Globus pallidus (tissue), 1 donor: ENCODE results near the gene PFDN5.
"Not testable (repeated sequence)": the region's sequence is repeated elsewhere in the genome, so short reads cannot be mapped to it uniquely, and the experiment has no call there.

Source experiments
- DNase-seq: peaks from one replicate; pipeline ENCODE4 v3.0.0-alpha.2; 2015; ENCODE audit warnings: low spot score

The PFDN5 gene

DNA sequence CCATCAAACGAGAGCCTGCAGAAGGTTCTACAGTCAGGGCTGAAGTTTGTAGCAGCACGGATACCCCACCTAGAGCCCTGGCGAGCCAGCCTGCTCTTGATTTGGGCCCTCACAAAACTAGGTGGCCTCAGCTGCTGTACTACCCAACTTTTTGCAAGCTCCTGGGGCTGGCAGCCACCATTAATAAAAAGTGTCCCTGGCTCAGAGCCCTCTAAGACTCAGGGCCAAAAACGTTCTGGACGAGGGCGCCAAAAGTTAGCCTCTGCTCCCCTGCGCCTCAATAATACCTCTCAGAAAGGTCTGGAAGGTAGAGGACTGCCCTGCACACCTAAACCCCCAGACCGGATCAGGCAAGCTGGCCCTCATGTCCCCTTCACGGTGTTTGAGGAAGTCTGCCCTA, 8.9 kb upstream of the PFDN5 start:
- DNase-seq, result no peak

DNA sequence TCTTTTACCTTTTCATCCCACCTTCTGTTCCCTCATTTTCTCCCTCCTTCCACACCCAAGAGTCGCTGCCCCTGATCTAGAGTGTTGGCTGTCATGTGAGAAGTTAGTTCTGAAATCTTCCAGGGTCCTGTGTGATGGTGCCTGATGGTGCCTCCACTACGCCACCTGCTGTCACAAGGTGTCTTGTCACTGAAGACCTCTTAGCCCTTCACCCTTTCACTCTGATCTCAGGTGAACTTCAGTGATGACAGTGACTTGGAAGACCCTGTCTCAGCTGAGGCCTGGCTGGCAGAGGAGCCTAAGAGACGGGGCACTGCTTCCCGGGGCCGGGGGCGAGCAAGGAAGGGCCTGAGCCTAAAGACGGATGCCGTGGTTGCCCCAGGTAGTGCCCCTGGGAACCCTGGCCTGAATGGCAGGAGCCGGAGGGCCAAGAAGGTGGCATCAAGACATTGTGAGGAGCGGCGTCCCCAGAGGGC, 7.6 kb upstream of the PFDN5 start:
- DNase-seq, result peak; percentile 48

GRCh38 chr12:53288322-53288721, 7.0 kb upstream of the PFDN5 start:
- no peak for DNase-seq

DNA sequence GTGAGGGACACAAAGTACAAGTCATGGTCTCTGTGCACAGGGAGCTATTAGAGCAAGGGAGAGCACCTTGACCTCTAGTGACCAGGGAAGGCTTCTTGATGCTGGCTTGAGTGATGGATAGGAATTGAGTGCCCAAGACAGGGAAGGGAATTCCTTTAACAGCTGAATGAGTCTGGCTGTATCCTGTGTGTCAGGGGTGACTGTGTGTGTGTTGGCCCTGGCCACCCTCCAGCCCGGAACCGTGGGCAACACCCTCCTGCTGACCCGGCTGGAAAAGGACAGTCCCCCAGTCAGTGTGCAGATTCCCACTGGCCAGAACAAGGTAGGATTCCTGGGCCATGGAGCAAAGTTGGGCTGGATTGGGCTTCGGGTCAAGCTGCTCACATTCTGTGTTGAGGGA, 5.5 kb upstream of the PFDN5 start:
- no peak for DNase-seq

DNA sequence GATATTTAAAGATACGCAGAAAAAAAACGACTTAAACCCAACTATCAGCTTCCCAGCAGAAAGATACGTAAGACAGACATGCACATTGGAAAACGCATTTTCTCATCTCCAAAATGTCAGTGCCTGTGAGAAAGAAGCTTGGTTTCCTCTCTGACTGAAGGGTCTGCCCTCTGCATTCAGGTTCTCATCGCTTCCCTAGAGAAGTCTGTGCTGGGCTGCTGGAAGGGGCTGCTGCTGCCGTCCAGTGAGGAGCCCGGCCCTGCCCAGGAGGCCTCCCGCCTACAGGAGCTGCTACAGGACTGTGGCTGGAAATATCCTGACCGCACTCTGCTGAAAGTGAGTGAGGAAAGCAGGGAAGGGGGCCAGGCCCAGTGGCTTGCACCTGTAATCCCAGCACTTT, 4.7 kb upstream of the PFDN5 start:
- no peak for DNase-seq

DNA sequence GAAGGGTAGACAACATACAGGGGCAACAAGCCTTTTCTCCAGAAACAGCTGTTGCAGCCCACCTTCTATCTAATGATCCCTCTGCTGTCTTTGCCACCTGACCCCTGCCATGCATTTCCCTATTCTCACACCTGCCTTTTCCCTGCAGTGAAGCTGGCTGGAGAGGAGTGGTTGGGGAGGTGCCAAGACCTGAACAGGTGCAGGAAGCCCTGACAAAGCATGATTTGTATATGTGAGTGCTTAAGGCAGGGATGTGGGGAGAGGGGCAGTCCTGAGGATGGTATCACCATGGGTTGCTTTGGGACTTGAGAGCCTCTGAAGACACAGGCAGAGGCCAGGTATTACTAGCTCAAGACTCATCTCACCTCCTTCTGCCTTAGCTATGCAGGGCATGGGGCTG, 2.9 kb upstream of the PFDN5 start:
- no peak for DNase-seq

- no peak for DNase-seq
These were observed 513 bp downstream of the PFDN5 start for GRCh38 chr12:53295891-53296219.

GRCh38 chr12:53297106-53297505, 1.8 kb downstream of the PFDN5 start:
- not testable (repeated sequence) for DNase-seq

- no peak for DNase-seq
These were observed 2.8 kb downstream of the PFDN5 start for GRCh38 chr12:53298164-53298563.

DNA sequence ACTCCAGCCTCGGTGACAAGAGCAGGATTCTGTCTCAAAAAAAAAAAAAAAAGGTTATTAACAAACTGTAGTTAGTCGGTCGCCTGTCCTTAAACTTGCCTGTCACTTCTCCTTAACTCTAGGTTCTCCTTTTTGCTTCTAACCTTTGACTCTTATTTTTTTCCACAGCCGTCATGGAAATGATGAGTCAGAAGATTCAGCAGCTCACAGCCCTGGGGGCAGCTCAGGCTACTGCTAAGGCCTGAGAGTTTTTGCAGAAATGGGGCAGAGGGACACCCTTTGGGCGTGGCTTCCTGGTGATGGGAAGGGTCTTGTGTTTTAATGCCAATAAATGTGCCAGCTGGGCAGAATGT, 3.7 kb downstream of the PFDN5 start:
- peak; percentile 24 for DNase-seq

DNA sequence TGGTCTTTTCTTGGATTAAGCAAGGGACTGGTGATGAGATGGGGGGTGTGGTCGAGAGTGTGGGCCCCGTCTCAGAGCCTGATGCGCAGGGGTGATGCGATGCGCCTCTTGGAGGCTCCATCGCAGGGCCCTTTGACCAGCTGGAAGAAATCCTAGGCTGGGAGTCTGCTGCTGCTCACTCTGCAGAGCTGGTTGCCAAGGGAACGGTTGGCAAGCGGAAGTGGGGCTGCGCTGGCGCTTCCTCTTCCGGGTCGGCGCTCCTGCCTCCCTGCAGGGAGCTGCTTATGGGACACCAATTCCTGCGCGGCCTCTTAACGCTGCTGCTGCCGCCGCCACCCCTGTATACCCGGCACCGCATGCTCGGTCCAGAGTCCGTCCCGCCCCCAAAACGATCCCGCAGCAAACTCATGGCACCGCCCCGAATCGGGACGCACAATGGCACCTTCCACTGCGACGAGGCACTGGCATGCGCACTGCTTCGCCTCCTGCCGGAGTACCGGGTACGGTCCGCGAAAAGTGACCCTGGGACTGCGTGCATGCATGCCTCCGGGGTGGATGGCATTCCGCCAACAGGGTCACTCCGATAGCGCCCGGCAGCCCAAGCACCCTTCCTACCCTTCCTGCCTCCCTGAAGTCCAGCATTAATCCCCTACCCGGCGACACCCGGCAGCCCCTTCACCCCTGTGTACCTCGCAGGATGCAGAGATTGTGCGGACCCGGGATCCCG, 4.3 kb downstream of the PFDN5 start, which contains the start of gene MYG1:
TSS of gene MYG1 (plus strand) at position 242 of the 727 bp plus-strand sequence. CDS start at position 285, 43 bp downstream.
- peak; percentile 88 for DNase-seq

GRCh38 chr12:53300187-53300586, 4.8 kb downstream of the PFDN5 start:
- DNase-seq, result no peak

DNA sequence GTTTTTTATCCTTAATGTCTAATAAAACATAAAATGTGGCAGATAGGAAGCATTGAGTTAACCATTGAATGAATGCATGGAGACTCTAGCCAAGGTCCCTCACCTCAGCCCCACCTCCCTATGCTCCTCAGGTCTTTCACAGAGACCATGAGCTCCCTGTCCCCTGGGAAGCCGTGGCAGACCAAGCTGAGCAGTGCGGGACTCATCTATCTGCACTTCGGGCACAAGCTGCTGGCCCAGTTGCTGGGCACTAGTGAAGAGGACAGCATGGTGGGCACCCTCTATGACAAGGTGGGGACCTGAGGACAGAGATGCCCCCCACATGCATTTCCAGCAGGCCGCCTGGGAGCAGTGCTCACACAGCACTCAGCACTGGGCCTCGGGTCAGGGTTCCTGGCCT, 7.6 kb downstream of the PFDN5 start:
- DNase-seq, result no peak

GRCh38 chr12:53306826-53307225, 11.5 kb downstream of the PFDN5 start:
- no peak for DNase-seq

DNA sequence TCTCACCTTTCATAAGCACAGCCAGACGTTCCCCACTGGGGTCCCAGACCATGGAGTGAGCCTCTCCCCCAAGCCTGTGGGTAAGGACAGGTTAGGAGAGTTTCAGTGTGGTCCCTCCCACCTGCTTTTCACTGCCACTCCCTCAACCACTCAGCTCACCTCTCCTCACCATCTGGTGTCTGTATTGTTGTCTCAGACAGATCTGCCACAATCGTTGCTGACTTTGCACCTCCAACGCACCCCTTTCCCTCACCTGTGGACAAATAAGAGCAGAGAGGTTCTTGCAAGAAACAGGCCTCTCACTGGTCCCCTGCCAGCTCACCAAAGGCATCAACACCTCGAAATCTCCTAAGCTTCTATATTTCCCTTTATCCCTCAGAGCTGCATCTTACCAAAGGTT, 12.9 kb downstream of the PFDN5 start:
- no peak for DNase-seq

DNA sequence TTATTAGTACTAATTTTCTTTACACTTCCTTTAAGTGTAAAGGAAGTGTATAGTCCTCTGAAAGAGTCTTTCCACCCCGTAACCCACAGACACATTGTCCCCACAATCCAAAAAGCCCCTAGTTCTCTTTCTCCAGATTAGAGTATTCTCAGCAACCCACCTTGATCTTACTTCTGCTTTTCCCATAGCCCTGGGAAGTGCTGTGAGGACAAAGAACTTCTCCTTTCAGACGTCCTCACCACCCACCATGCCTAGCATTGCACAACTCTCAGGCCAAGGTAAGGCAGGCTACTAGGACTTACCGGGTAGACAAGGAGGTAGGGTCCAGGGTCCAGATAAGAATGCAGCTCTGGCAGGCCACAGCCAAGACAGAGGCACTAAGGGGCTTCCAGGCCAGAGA, 18.7 kb downstream of the PFDN5 start:
- DNase-seq, result no peak

- DNase-seq, result no peak
These were observed 25.2 kb downstream of the PFDN5 start for GRCh38 chr12:53320352-53321195.

- DNase-seq, result no peak
These were observed 28.9 kb downstream of the PFDN5 start for GRCh38 chr12:53324113-53324778.

DNA sequence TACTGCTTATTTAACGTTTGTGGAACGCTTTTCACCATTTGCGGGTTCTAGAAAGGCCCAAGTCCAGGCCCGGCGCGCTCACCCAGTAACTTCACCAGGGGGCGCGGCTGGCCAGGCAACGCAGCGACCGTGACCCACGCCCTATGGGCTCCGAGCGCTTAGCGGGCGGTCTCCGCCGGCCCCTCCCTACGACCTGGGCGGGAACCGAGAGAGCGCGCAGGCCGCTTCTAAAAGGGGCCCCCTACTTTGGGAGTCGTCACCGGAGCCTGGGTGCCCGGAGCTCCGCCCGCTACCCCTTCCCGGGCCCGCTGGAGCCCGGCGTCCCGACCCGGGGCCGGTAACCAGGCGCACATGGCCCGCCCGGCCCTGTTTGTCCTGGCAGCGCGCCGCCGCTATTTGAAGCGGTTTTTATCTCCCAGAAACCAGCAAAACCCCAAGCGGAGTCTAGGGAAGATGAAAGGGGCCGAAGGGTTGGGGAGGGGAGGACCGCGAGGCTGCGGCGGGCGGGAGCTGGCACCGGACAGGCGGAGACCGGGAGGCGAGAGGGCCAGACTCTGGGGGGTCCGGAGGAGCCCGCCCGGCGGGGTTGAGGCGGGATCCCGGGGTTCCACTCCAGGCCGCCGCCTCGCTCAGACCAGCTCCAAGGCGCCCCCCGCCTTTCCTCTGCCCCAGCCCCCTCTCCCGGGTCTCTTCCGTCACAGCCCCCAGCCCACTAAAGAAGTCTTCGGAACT, 29.6 kb downstream of the PFDN5 start:
- peak; percentile 96 for DNase-seq

DNA sequence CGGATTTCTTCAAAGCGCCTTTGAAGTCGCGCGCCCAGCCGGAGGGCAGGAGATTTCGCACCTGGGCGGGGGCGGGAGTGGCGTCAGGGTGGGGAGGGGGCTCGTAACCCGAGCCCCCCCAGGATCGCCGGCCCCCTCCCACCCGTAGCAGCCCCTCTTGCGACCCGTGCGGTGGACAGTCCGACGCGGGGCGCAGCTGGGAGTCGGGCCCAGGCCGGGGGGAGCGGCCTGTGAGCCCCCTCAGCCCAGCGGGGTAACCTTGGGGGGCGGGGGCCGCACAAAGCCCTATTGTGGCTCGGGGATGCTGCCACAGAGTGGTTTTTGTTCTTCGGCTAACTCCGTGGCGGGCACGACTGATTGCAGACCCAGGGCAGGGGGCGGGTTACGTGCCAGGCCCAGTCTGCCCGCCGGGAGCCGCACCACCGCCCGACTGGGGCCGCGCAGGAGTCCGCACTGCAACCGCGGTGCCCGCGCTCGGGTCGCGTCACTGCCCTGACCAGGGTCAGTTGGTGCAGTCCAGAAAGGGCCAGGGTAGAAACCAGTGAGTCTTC, 30.2 kb downstream of the PFDN5 start:
- peak; percentile 94 for DNase-seq

DNA sequence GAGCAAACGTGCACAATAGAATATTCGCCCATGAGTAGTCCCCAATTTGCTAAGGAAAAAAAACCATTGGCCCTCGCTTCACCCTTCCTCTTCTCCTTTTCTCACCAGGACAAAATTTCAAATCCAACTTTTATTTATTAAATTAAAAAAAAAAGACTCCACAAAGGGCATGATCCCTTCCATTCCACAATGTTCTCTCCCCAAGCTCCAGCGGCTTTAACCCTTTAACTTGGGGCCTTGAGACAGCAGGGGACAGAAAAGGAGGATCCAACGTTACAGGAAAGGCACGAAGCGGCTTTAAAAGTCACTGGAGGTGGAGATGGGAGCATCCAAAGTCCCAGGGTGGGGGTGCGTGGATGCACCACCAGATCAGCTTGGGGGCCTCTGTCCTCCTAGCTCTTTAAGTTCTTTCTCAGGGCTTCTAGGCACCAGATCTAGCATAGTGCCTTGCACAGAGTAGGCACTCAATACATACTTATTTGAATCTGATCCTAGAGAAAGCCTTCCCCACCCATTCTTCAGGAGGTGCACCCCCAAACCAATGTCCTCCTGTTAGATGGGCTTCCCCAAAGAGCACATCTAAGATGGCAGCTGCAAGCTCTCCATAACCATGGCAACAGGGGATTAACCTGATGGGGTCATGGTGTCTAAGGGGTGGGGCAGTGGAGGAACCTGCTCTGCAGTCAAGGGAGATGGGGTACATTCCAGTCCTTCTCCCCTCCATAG, 31.3 kb downstream of the PFDN5 start:
- DNase-seq, result peak; percentile 9
